GM12865 (cell line): Measurements from ENCODE around the gene RTN4R.

ENCODE experiments used
- DNase-seq: peaks from one replicate; pipeline ENCODE4 v3.0.0; 2010; ENCODE audit warnings: low read depth
- H3K4me3 ChIP-seq: 2 replicates; pipeline ENCODE4 v1.5.1; 2011; ENCODE audit warnings: mild to moderate bottlenecking, low read depth, low read length, control low read depth
- CTCF ChIP-seq: IDR thresholded peaks from 2 replicates; pipeline ENCODE4 v1.5.1; 2011; ENCODE audit warnings: low read length, control low read depth, low read depth, inconsistent platforms; ENCODE audit not compliant: insufficient read depth; ENCODE audit errors: missing control alignments

The RTN4R gene

GRCh38 chr22:20196094-20196842 lies 71.8 kb downstream of the RTN4R start:
- DNase-seq: no peak
- no peak overlapping the region for H3K4me3 ChIP-seq
- no peak for TF ChIP-seq CTCF

- H3K4me3 ChIP-seq: no peak overlapping the region
- no peak for TF ChIP-seq CTCF
- no peak for DNase-seq
Observed at GRCh38 chr22:20194681-20195593, 73.2 kb downstream of the RTN4R start.

- DNase-seq: no peak
- H3K4me3 ChIP-seq: no peak overlapping the region
- no peak for TF ChIP-seq CTCF
Observed at GRCh38 chr22:20193761-20194494, 74.2 kb downstream of the RTN4R start.

GRCh38 chr22:20192972-20193760 lies 75.0 kb downstream of the RTN4R start:
- DNase-seq: no peak
- no peak overlapping the region for H3K4me3 ChIP-seq
- no peak for TF ChIP-seq CTCF

- no peak overlapping the region for H3K4me3 ChIP-seq
- no peak for TF ChIP-seq CTCF
- no peak for DNase-seq
Observed at GRCh38 chr22:20192293-20192971, 75.7 kb downstream of the RTN4R start.
